Measurements from ENCODE around the gene SLC24A1. TPM values are rescaled to one million over a fixed set of nuclear protein-coding genes. Genes with fewer than 3 reads are reported as not detected.

SLC24A1 gene
- total and polyA plus RNA-seq, 2 of the 4 experiments (the other 2 are of a cell fraction): 3.6 to 4.9 TPM

DNA sequence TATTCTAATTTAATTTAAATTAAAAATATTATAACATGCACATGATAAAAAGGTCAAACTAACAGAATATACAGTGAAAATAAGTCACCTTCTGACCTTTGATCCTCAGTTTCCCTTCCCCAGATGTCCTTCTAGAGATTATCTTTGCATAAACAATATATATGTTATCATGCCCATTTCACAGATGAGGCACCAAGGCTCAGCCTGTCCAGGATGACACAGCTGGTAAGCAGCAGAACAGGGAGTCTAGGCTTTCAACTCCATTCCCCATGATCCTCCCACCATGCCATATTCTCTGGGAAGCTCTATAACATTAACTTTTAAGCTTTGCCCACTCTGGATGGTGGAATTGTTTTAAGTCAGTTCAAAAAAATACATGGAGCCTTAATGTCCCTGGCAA lies 1.4 kb downstream of the SLC24A1 start:
- no peak overlapping the region for H4K8ac ChIP-seq (ENCODE audit: low read depth in 2 of 2, low read length in 2 of 2)
- H3K4me2 ChIP-seq (ENCODE audit: low read depth, low read length): no peak overlapping the region
- no peak overlapping the region for H2BK15ac ChIP-seq (ENCODE audit: low read depth, low read length)
- H3K23ac ChIP-seq (ENCODE audit: low read depth, low read length): no peak overlapping the region
- DNase-seq (no peak), ATAC-seq (ENCODE audit: low read depth) (no peak)
- no peaks in the 10 kb centered on the region for H3K9me3 ChIP-seq (ENCODE audit: control insufficient read depth, insufficient read depth, low read length)
- H3K4me1 ChIP-seq (ENCODE audit: control insufficient read depth, insufficient read depth, low read length): no peaks in the 10 kb centered on the region
- intact Hi-C loops (cut with micrococcal nuclease) (no loop called here), in situ Hi-C loops (cut with MboI; ENCODE audit: low sequenced_read_pairs) (loop anchor here (25.0 kb wide), 1 partner anchor 664 kb away; the partner anchor contains the start of gene DIS3L), dilution Hi-C loops (cut with HindIII; ENCODE audit: low sequenced_read_pairs, unreplicated experiment) (no loop called here)
- H3K56ac ChIP-seq (ENCODE audit: extremely low read depth, insufficient read depth, low read length): no peak overlapping the region
- H3K27me3 ChIP-seq (ENCODE audit: control insufficient read depth, insufficient read depth, low read length): no peaks in the 10 kb centered on the region
- no peak overlapping the region for H2BK5ac ChIP-seq (ENCODE audit: low read depth, low read length, poor library complexity, severe bottlenecking)
- H3K79me1 ChIP-seq (ENCODE audit: low read depth in 1 of 2, low read length in 2 of 2): no peaks in the 10 kb centered on the region
- H3K27ac ChIP-seq (ENCODE audit: insufficient read depth, low read length): no peak overlapping the region
- ChIA-PET CTCF (interaction anchor here (0.5 kb wide), 1 partner anchor 230 kb away, joined by 4 read pairs; no protein-coding TSS in a partner anchor), POLR2A (ENCODE audit: unreplicated experiment) (no interaction called here)
- no peak overlapping the region for H2AFZ ChIP-seq (replicated peaks; ENCODE audit: low read length, poor library complexity)
- H3K18ac ChIP-seq (ENCODE audit: low read depth, low read length): no peak overlapping the region
- H2BK20ac ChIP-seq (ENCODE audit: low read depth, low read length): no peak overlapping the region
- peaks cover 9% of the 10 kb centered on the region for H3K9me1 ChIP-seq (ENCODE audit: insufficient read depth, low read length)
- no peak overlapping the region for H2BK120ac ChIP-seq (ENCODE audit: low read depth, low read length)
- no TSS peak for BruUV-seq (replicated peaks)
- H3K4me3 ChIP-seq (ENCODE audit: insufficient read depth, low read depth, low read length): no peak overlapping the region
- H4K20me1 ChIP-seq (ENCODE audit: insufficient read depth, low read length): no peaks in the 10 kb centered on the region
- H3K14ac ChIP-seq (replicated peaks; ENCODE audit: low read depth, low read length): no peak overlapping the region
- TF ChIP-seq, protein P1, sequence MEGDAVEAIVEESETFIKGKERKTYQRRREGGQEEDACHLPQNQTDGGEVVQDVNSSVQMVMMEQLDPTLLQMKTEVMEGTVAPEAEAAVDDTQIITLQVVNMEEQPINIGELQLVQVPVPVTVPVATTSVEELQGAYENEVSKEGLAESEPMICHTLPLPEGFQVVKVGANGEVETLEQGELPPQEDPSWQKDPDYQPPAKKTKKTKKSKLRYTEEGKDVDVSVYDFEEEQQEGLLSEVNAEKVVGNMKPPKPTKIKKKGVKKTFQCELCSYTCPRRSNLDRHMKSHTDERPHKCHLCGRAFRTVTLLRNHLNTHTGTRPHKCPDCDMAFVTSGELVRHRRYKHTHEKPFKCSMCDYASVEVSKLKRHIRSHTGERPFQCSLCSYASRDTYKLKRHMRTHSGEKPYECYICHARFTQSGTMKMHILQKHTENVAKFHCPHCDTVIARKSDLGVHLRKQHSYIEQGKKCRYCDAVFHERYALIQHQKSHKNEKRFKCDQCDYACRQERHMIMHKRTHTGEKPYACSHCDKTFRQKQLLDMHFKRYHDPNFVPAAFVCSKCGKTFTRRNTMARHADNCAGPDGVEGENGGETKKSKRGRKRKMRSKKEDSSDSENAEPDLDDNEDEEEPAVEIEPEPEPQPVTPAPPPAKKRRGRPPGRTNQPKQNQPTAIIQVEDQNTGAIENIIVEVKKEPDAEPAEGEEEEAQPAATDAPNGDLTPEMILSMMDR (conservative IDR thresholded peaks at IDR 0.05; ENCODE audit: low read depth, low read length): no peak
- TF ChIP-seq USF2 (IDR thresholded peaks at IDR 0.05; ENCODE audit: low read depth, low read length) (no peak), CHD1 (IDR thresholded peaks at IDR 0.05; ENCODE audit: low read depth, low read length) (no peak), MXI1 (IDR thresholded peaks at IDR 0.05; ENCODE audit: borderline replicate concordance, low read depth, low read length) (no peak), RFX5 (IDR thresholded peaks at IDR 0.05; ENCODE audit: low read depth, low read length) (no peak), CEBPB (IDR thresholded peaks at IDR 0.05; ENCODE audit: low read depth, low read length) (no peak), FOS (IDR thresholded peaks at IDR 0.05; ENCODE audit: low read depth, low read length) (no peak), SMC3 (IDR thresholded peaks at IDR 0.05; ENCODE audit: low read depth, low read length) (no peak), MAFK (IDR thresholded peaks at IDR 0.05; ENCODE audit: low read depth, low read length) (no peak), ELK1 (IDR thresholded peaks at IDR 0.05; ENCODE audit: borderline replicate concordance, low read depth, low read length) (no peak), NFE2L2 (IDR thresholded peaks at IDR 0.05; ENCODE audit: low read depth, low read length) (no peak)
- no peak overlapping the region for H2AK5ac ChIP-seq (ENCODE audit: low read depth, low read length)
- no peak overlapping the region for H4K5ac ChIP-seq (ENCODE audit: low read depth, low read length)
- no peak overlapping the region for H3K4ac ChIP-seq (ENCODE audit: low read depth, low read length)
- H3K9ac ChIP-seq (ENCODE audit: low read depth, low read length): no peak overlapping the region
- no peak overlapping the region for H4K91ac ChIP-seq (ENCODE audit: insufficient read depth, low read depth, low read length)
- H2AK9ac ChIP-seq (replicated peaks; ENCODE audit: low read depth, low read length, poor library complexity): no peak overlapping the region
- H3K36me3 ChIP-seq (ENCODE audit: control insufficient read depth, insufficient read depth, low read length): no peaks in the 10 kb centered on the region; the same call in 1 of the 2 replicates
